HG02678 (cell line): ENCODE measurements around the gene LRRC37A2.
"Not testable (repeated sequence)": the region's sequence is repeated elsewhere in the genome, so short reads cannot be mapped to it uniquely, and the experiment has no call there.

ENCODE experiments used
- ATAC-seq: cut with Tn5 transposase; IDR thresholded peaks from one replicate; pipeline ENCODE4 v1.9.1; 2021; ENCODE audit warnings: mild to moderate bottlenecking, moderate library complexity; ENCODE audit not compliant: unreplicated experiment

The LRRC37A2 gene

GRCh38 chr17:46512168-46512567, at the start of gene LRRC37A2:
Gene LRRC37A2 (plus strand): TSS chr17:46512468. CDS start chr17:46512713, 245 bp downstream.
- not testable (repeated sequence) for ATAC-seq

- ATAC-seq = not testable (repeated sequence)
These were observed 44.6 kb upstream of the LRRC37A2 start for GRCh38 chr17:46467618-46468017.

- not testable (repeated sequence) for ATAC-seq
These were observed 37.8 kb upstream of the LRRC37A2 start for GRCh38 chr17:46474489-46474888.

- ATAC-seq = not testable (repeated sequence)
These were observed 36.7 kb upstream of the LRRC37A2 start for GRCh38 chr17:46475583-46475982.

- not testable (repeated sequence) for ATAC-seq
These were observed 33.4 kb upstream of the LRRC37A2 start for GRCh38 chr17:46478823-46479222.

GRCh38 chr17:46481310-46481709, 31.0 kb upstream of the LRRC37A2 start:
- not testable (repeated sequence) for ATAC-seq

- ATAC-seq = not testable (repeated sequence)
These were observed 20.2 kb upstream of the LRRC37A2 start for GRCh38 chr17:46492021-46492420.

- not testable (repeated sequence) for ATAC-seq
These were observed 12.7 kb upstream of the LRRC37A2 start for GRCh38 chr17:46499437-46500139.

GRCh38 chr17:46505896-46506295, 6.4 kb upstream of the LRRC37A2 start:
- not testable (repeated sequence) for ATAC-seq

- ATAC-seq = not testable (repeated sequence)
These were observed 22.4 kb downstream of the LRRC37A2 start for GRCh38 chr17:46534716-46535115.

GRCh38 chr17:46548607-46549006, 36.3 kb downstream of the LRRC37A2 start:
- ATAC-seq = not testable (repeated sequence)

GRCh38 chr17:46559155-46559554, 46.9 kb downstream of the LRRC37A2 start:
- not testable (repeated sequence) for ATAC-seq

- ATAC-seq = not testable (repeated sequence)
These were observed 47.8 kb downstream of the LRRC37A2 start for GRCh38 chr17:46560048-46560447.

GRCh38 chr17:46566284-46566683, 54.0 kb downstream of the LRRC37A2 start:
- ATAC-seq = not testable (repeated sequence)

GRCh38 chr17:46566980-46567379, 54.7 kb downstream of the LRRC37A2 start:
- ATAC-seq = not testable (repeated sequence)

GRCh38 chr17:46571796-46572195, 59.5 kb downstream of the LRRC37A2 start:
- not testable (repeated sequence) for ATAC-seq

- ATAC-seq = peak; percentile 85
These were observed 67.1 kb downstream of the LRRC37A2 start, which contains the start of gene ARL17A for GRCh38 chr17:46579083-46580075. Gene ARL17A (minus strand): TSS chr17:46579691. CDS start chr17:46576322, 3,369 bp downstream.

GRCh38 chr17:46580082-46580481, 67.8 kb downstream of the LRRC37A2 start:
- not testable (repeated sequence) for ATAC-seq

GRCh38 chr17:46585444-46585843, 73.2 kb downstream of the LRRC37A2 start:
- ATAC-seq = not testable (repeated sequence)

GRCh38 chr17:46590157-46591146, 78.2 kb downstream of the LRRC37A2 start, which contains the start of gene NSF:
Gene NSF (plus strand): TSS chr17:46590669. CDS start chr17:46590776, 107 bp downstream.
- peak; percentile 82 for ATAC-seq
